Measurements from ENCODE around the gene COL5A1.
A peak's percentile ranks its signal among the peaks of the same experiment; 100 is the strongest.

Gene COL5A1

GRCh38 chr9:134634667-134635230 lies 6.9 kb upstream of the COL5A1 start:
- DNase-seq (ENCODE audit: low read depth): no peak
- no peak overlapping the region for H3K4me3 ChIP-seq (ENCODE audit: low read depth, low read length)
- no peak for TF ChIP-seq CTCF (IDR thresholded peaks at IDR 0.05; ENCODE audit: low read depth, low read length, missing control alignments)
- in situ Hi-C loops (cut with HindIII; ENCODE audit: low sequenced_read_pairs): loop anchor here (5.0 kb wide), 2 partner anchors 52 to 192 kb away; no protein-coding TSS in a partner anchor

GRCh38 chr9:134635351-134636148 lies 6.1 kb upstream of the COL5A1 start:
- in situ Hi-C loops (cut with HindIII; ENCODE audit: low sequenced_read_pairs): loop anchor here (5.0 kb wide), 2 partner anchors 53 to 193 kb away; no protein-coding TSS in a partner anchor
- H3K4me3 ChIP-seq (ENCODE audit: low read depth, low read length): no peak overlapping the region
- TF ChIP-seq CTCF (IDR thresholded peaks at IDR 0.05; ENCODE audit: low read depth, low read length, missing control alignments): no peak
- DNase-seq (ENCODE audit: low read depth): no peak

- in situ Hi-C loops (cut with HindIII; ENCODE audit: low sequenced_read_pairs): loop anchor here (5.0 kb wide), 2 partner anchors 54 to 194 kb away; no protein-coding TSS in a partner anchor
- TF ChIP-seq CTCF (IDR thresholded peaks at IDR 0.05; ENCODE audit: low read depth, low read length, missing control alignments): no peak
- no peak overlapping the region for H3K4me3 ChIP-seq (ENCODE audit: low read depth, low read length)
- no peak for DNase-seq (ENCODE audit: low read depth)
These were observed 5.5 kb upstream of the COL5A1 start for GRCh38 chr9:134636149-134636507.

- DNase-seq (ENCODE audit: low read depth): no peak
- in situ Hi-C loops (cut with HindIII; ENCODE audit: low sequenced_read_pairs): loop anchor here (5.0 kb wide), 2 partner anchors 55 to 195 kb away; no protein-coding TSS in a partner anchor
- TF ChIP-seq CTCF (IDR thresholded peaks at IDR 0.05; ENCODE audit: low read depth, low read length, missing control alignments): peak; percentile 46
- no peak overlapping the region for H3K4me3 ChIP-seq (ENCODE audit: low read depth, low read length)
These were observed 4.4 kb upstream of the COL5A1 start for GRCh38 chr9:134637241-134637640.

GRCh38 chr9:134637696-134638501 lies 3.7 kb upstream of the COL5A1 start:
- no peak for DNase-seq (ENCODE audit: low read depth)
- in situ Hi-C loops (cut with HindIII; ENCODE audit: low sequenced_read_pairs): loop anchor here (5.0 kb wide), 2 partner anchors 56 to 196 kb away; no protein-coding TSS in a partner anchor
- no peak overlapping the region for H3K4me3 ChIP-seq (ENCODE audit: low read depth, low read length)
- TF ChIP-seq CTCF (IDR thresholded peaks at IDR 0.05; ENCODE audit: low read depth, low read length, missing control alignments): no peak

- in situ Hi-C loops (cut with HindIII; ENCODE audit: low sequenced_read_pairs): loop anchor here (5.0 kb wide), 2 partner anchors 56 to 196 kb away; no protein-coding TSS in a partner anchor
- no peak overlapping the region for H3K4me3 ChIP-seq (ENCODE audit: low read depth, low read length)
- no peak for TF ChIP-seq CTCF (IDR thresholded peaks at IDR 0.05; ENCODE audit: low read depth, low read length, missing control alignments)
- no peak for DNase-seq (ENCODE audit: low read depth)
These were observed 3.0 kb upstream of the COL5A1 start for GRCh38 chr9:134638502-134639090.

Measured in astrocyte of the cerebellum (primary cell).